A172 (cell line): ENCODE measurements around the gene SPEG. TPM values are rescaled to one million over a fixed set of nuclear protein-coding genes. Genes with fewer than 3 reads are reported as not detected.

Experiments used
- DNase-seq: peaks from one replicate; pipeline ENCODE4 v3.0.0-alpha.2; 2015; ENCODE audit warnings: low spot score
- total RNA-seq: library from RNA; depleted of rRNA; stranded (reverse); fragments of >200 nt; shearing (Covaris generic); gene quantifications from 2 replicates; pipeline ENCODE4 v1.2.3, GENCODE V29; 2014

Gene SPEG
- total RNA-seq, 1 experiment from 2014 or later: 30.0 TPM

DNA sequence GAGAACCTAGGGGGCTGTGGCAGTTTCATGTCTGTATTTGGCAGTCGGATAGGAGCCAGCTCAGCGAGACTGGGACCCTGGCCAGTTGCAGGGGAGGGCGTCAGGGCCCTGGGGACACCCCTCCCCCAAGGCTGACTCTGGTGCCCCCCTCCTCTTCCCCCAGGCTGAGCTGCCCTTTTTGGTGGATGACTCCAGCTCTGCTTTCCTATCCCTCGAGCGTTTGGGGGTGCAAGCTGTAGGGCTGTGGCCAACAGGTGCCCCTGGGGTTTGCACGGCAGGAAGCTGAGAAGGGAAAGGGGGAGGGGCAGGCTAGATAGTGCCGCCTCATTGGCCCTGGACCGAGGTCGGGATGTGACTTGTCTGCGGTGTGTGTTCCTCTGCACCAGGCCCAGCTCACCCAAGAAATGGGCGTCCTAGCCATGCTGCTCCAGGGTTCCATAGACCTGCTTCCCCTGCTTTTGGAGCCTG is 26.4 kb downstream of the SPEG start:
- peak; percentile 83 for DNase-seq

GRCh38 chr2:219461669-219462068 is 27.0 kb downstream of the SPEG start:
- DNase-seq: no peak

DNA sequence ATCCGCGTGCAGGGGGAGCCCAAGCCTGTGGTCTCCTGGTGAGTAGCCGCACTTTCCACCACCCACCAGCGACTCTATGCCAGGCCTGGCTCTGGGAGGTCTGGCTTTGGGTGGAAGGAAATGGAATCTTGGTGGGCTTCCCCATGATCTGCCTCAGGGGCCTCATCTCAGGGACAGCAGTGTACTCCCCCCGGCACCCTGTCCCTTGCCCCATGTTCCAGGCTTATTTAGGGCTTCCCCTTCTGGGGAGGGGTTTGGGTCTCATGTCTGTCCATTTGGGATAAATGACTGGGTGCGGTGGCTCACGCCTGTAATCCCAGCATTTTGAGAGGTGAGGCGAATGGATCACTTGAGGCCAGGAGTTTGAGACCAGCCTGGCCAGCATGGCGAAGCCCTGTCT is 27.7 kb downstream of the SPEG start:
- no peak for DNase-seq

GRCh38 chr2:219464286-219465032 is 29.8 kb downstream of the SPEG start:
- no peak for DNase-seq

- DNase-seq: no peak
These were observed 31.3 kb downstream of the SPEG start for GRCh38 chr2:219465659-219466561.

GRCh38 chr2:219466816-219467735 is 32.4 kb downstream of the SPEG start:
- no peak for DNase-seq

GRCh38 chr2:219467736-219468075 is 33.1 kb downstream of the SPEG start:
- DNase-seq: no peak

- DNase-seq: no peak
These were observed 34.0 kb downstream of the SPEG start for GRCh38 chr2:219468410-219469185.

DNA sequence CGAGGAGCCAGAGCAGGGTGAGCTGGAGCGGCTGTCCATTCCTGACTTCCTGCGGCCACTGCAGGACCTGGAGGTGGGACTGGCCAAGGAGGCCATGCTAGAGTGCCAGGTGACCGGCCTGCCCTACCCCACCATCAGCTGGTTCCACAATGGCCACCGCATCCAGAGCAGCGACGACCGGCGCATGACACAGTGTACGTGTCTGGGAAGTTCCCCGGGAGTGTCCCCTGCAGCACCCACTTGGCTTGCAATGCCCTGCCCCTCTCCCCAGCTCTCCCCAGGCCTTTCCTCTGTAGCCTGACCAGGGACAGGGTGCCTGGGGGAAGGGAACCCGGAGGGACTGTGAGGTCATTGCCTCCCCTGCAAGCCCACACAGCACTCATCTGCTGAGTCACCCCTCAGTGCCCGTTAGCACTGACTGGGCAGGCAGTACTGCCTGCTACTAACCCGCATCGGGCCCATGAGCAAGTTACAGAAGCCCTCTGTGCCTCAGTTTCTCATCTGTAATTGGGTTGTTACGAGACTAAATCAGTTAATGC is 34.6 kb downstream of the SPEG start:
- DNase-seq: peak; percentile 91

DNA sequence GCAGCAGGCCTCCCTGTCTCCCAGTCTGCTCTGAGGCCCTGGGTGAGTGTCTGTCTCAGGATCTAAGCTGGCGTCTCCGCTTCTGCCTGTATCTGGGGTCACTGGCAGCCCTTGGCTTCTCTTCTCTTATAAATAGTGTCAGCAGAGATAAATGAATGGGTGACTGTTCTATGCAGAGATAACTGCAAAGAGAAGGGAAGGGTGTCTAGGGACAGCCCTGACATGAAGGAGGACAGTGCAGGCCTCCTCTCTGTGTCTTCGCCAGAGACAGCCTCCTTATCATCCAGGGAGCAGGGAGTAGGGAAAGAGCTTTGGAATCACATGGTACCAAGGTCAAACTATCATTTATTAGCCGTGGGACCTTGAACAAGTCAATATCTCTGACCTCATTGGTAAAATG is 35.8 kb downstream of the SPEG start:
- DNase-seq: no peak

GRCh38 chr2:219471476-219472371 is 37.1 kb downstream of the SPEG start:
- DNase-seq: no peak

- no peak for DNase-seq
These were observed 38.1 kb downstream of the SPEG start for GRCh38 chr2:219472629-219473187.

- DNase-seq: no peak
These were observed 38.9 kb downstream of the SPEG start for GRCh38 chr2:219473511-219473910.

DNA sequence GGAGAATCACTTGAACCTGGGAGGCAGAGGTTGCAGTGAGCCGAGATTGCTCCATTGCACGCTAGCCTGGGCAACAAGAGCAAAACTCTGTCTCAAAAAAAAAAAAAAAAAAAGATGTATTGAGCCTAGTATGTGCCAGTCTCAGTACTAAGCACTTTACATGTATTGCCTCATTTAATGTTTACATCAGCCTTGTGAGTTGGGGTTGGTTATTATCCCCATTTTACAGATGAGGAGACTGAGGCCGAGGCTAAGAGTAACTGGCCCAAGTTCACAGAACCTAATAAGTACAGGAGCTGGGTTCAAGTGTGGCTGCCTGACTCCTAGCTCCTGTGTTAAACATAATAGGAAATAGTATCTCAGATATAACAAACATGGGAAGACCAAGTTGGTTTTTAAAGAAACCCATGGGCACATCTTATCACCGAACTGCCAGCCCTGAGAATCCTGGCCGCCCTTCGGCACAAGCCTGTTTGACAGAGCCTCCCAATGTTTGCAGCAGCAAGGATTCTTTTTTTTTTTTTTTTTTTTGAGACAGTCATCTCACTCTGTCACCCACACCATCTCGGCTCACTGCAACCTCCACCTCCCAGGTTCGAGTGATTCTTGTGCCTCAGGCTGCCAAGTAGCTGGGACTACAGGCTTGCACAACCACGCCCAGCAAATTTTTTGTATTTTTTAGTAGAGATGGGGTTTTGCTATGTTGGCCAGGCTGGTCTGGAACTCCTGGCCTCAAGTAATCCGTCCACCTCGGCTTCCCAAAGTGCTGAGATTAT is 39.8 kb downstream of the SPEG start:
- DNase-seq: no peak

DNA sequence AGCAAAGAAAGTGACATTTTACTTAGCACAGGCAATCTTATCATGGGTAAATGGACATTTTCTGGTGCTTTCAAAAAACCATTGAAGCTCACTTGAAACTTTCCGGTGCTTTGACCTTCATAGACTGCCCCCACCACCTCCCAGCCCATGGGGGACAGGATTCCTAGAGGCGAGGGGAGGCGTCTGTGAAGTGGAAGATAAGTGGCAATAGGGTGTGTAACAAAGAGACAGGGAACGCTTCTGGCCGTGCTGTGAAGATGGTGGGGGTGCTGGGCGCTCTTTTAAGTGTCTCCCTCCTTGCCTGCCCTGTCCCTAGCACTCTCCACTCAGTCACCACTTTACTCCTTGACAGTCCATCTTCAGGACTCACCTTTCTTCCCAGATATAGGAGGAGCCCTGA is 40.6 kb downstream of the SPEG start:
- no peak for DNase-seq

DNA sequence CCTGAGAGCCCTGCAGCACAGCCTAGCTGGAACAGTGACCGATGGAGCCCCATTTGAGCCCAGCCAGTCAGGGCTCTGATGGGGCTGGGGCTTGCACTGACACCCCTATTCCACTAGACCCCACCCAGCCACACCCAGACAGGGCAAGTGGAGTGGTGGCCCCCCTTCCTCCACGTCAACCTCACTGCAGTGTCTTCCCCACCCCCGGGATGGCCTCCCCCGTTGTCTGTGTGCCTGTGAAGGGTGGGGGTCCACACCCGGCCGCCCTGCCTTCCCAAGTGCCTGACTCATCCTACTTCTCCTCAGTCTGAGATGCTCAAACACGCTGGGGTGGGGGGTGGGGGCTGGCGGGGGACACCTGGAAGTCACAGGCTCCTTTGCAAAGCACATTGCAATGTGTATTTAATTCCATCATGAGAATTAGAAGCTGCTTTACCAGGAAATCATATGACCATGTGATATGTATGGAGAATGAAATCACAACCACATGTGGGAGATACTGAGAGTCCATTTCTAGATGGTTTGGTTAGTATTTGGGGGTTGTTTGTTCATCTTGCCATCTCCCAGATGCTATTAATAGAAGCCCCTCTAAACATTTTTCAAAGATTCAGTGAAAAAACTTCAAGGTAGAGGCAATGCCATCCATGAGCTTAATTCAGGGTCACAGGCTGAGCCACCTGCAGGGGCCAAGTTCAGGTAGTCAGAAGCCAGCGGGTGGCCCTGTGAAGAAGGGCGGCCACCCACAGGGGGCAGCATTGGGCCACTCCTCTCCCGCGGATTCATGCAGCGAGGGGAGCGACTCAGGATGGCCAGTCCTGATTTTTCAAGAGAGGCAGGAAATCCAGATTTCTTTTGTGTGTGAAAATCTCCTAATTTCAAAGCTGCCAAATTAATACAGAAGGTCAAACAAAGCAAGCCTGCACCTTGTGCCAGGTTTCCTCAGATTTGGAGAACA is 41.3 kb downstream of the SPEG start:
- peak; percentile 67 for DNase-seq

DNA sequence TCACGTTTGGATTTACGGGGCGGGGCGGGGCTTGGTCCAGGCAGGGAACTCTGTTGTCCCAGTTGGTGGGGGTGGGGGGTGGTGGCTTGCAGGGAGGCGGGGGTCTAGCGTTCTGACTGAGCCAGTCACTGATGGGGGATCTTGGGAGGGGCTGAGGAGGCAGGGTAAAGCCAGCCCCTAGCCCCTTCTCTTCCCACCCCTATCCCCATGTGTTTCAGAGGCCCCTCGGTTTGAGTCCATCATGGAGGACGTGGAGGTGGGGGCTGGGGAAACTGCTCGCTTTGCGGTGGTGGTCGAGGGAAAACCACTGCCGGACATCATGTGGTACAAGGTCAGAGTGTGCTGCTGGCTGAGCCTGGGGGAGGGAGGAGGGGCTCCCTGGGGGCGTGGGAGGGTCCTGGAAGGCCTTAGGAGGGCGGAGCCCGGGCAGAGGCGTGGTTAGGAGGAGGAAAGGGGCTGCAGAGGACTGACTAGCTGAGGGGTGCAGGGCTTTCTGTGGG is 42.1 kb downstream of the SPEG start:
- no peak for DNase-seq
